ENCODE results near the gene PCAT7.

Gene PCAT7

GRCh38 chr9:94566550-94566949, 11.7 kb downstream of the PCAT7 start:
- TF ChIP-seq ZFX (IDR thresholded peaks at IDR 0.05; ENCODE audit: borderline replicate concordance) = no peak
- TF ChIP-seq, protein P1, sequence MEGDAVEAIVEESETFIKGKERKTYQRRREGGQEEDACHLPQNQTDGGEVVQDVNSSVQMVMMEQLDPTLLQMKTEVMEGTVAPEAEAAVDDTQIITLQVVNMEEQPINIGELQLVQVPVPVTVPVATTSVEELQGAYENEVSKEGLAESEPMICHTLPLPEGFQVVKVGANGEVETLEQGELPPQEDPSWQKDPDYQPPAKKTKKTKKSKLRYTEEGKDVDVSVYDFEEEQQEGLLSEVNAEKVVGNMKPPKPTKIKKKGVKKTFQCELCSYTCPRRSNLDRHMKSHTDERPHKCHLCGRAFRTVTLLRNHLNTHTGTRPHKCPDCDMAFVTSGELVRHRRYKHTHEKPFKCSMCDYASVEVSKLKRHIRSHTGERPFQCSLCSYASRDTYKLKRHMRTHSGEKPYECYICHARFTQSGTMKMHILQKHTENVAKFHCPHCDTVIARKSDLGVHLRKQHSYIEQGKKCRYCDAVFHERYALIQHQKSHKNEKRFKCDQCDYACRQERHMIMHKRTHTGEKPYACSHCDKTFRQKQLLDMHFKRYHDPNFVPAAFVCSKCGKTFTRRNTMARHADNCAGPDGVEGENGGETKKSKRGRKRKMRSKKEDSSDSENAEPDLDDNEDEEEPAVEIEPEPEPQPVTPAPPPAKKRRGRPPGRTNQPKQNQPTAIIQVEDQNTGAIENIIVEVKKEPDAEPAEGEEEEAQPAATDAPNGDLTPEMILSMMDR (IDR thresholded peaks at IDR 0.05) = no peak

DNA sequence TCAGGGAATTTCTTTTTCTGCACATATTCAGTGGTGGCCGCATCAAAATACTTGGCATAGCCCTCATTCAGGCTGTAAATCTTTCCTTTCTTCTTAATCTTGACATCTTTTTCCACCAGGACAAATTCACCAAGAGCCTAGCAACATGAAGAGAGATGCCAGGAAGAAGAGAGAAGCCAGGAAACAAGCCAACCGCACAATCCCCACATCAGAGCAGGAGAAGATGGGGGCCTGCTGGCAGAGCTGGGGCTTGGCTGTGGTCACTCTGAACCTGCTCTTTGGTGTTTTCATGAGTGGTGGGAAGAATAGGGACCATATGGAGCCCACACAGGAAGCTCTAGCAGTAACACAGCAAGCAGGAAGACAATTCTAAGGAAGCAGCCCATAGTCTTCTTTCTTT, 12.4 kb downstream of the PCAT7 start:
- TF ChIP-seq, protein P1 (IDR thresholded peaks at IDR 0.05) = no peak
- TF ChIP-seq ZFX (IDR thresholded peaks at IDR 0.05; ENCODE audit: borderline replicate concordance) = no peak
- H3K27ac ChIP-seq = no peak overlapping the region

More at GRCh38 chr9:94566550-94566949, 11.7 kb downstream of the PCAT7 start:
- no peak overlapping the region for H3K27ac ChIP-seq

GRCh38 chr9:94568250-94568889, 13.5 kb downstream of the PCAT7 start:
- TF ChIP-seq ZFX (IDR thresholded peaks at IDR 0.05; ENCODE audit: borderline replicate concordance) = no peak
- TF ChIP-seq, protein P1 (IDR thresholded peaks at IDR 0.05) = no peak
- H3K27ac ChIP-seq = no peak overlapping the region

DNA sequence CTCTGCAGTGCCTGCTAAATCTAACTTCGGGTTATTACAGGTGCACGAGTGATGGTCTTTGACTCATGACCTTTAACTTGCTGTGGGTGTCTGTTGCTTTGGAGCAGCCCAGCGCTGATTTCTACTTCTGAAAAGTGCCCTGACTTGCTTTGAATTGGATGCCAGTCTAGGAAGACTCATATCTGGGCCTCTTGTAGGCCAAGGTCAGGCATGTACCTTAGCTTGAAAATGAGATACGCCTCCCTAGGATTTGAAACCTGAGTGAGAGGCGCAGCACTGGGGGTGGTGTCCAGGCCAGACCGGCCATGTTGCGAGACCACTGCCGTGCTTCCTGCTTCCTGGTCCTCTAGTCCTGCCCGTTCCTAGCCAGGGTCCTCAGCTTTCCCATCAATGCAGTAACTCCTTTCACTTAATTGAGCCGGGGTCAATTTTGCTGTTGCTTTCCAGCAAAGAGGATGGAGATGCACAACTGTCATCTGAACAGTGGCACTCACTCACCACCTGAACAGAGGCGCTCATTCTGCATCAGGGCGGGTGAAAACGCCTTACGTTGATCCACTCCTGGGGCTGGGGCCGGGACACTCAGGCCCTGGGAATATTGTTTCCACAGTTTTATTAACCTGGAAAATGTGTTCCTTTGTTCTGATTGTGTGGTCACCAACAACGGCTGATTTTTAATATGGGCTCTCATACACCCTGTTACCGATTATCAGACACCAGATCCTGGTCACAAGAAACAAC, 14.3 kb downstream of the PCAT7 start:
- TF ChIP-seq, protein P1 (IDR thresholded peaks at IDR 0.05) = no peak
- no peak for TF ChIP-seq ZFX (IDR thresholded peaks at IDR 0.05; ENCODE audit: borderline replicate concordance)

DNA sequence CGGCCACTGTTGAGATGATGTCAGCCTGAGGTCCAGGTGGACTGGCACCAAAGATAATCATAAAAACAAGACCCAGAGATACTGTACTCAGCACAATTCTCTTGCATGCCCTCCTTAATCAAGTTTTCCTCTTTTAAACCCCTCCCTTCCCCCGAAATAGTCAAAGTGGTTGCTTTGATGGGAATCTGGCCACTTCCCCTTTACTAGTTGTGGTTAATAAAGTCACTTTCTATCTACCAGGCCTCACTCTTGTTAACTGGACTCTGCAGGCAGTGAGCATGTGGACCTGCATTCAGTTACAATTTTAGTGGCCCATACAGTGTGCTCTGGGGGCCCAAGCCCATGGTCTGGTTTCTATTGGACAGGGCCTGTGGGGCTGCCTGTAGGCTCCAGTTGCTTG, 21.2 kb downstream of the PCAT7 start:
- TF ChIP-seq, protein P1 (IDR thresholded peaks at IDR 0.05) = no peak
- TF ChIP-seq ZFX (IDR thresholded peaks at IDR 0.05; ENCODE audit: borderline replicate concordance) = no peak
- H3K27ac ChIP-seq = no peak overlapping the region

More for the DNA sequence above, 14.3 kb downstream of the PCAT7 start:
- no peak overlapping the region for H3K27ac ChIP-seq

- H3K27ac ChIP-seq = no peak overlapping the region
- TF ChIP-seq ZFX (IDR thresholded peaks at IDR 0.05; ENCODE audit: borderline replicate concordance) = no peak
- TF ChIP-seq, protein P1 (IDR thresholded peaks at IDR 0.05) = no peak
Observed at GRCh38 chr9:94577036-94577435, 22.2 kb downstream of the PCAT7 start.

DNA sequence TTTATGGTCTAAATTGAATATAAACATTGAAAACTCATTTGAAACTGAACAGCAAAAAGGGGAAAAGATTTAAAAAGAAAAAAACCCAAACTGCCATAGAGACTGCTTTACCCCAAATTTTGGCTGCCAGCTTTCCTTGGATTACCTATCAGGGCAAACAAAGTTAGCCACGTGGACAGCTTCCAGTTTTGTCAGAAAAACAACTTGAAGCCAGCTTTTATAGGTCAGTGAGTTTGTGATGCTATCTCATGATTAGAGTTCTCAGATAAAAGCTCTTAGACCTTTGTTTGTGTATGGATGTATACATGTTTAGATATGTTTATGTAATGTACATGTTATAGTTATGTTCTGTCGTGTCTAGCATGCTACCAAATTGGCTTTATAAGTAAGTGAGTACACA, 22.7 kb downstream of the PCAT7 start:
- no peak for TF ChIP-seq ZFX (IDR thresholded peaks at IDR 0.05; ENCODE audit: borderline replicate concordance)
- TF ChIP-seq, protein P1 (IDR thresholded peaks at IDR 0.05) = no peak
- H3K27ac ChIP-seq = no peak overlapping the region

All from 22Rv1 (cell line).